ENCODE results near the gene AHDC1. TPM values are rescaled to one million over a fixed set of nuclear protein-coding genes. Genes with fewer than 3 reads are reported as not detected.
A peak's percentile ranks its signal among the peaks of the same experiment; 100 is the strongest.

AHDC1 gene
- total RNA-seq, 1 experiment from 2014 or later: 33.7 TPM

- Histone ChIP-seq H3K9me3 (ENCODE audit: control insufficient read depth in 1 of 2, insufficient read depth in 1 of 2, low read depth in 1 of 2, low read length in 2 of 2) (no peaks in the 10 kb centered on the region), H3K36me3 (ENCODE audit: control insufficient read depth in 1 of 2, insufficient read depth in 2 of 2, low read length in 2 of 2) (no peaks in the 10 kb centered on the region; a peak in 1 of 4 replicates), H3K9ac (ENCODE audit: low read length) (no peak overlapping the region), H3K4me2 (ENCODE audit: low read length) (0 out of 2 replicates have a peak overlapping the region, but pooled peaks have one; percentile 3), H3K79me2 (ENCODE audit: insufficient read depth, low read length) (peaks cover 90% of the 10 kb centered on the region), H3K27ac (ENCODE audit: low read depth, low read length) (no peak overlapping the region), H3K9me2 (ENCODE audit: insufficient read depth) (no peaks in the 10 kb centered on the region), H3K27me3 (ENCODE audit: insufficient read depth, low read length) (no peaks in the 10 kb centered on the region), H3K4me1 (ENCODE audit: control insufficient read depth in 1 of 2, insufficient read depth in 2 of 2, low read length in 2 of 2) (peaks cover 35 to 51% of the 10 kb centered on the region in 2 experiments), H4K20me1 (ENCODE audit: insufficient read depth) (peaks cover 4% of the 10 kb centered on the region; the same call in 1 of the 2 replicates), H2AFZ (ENCODE audit: low read depth, low read length, poor library complexity, severe bottlenecking) (no peak overlapping the region), H3K4me3 (replicated peaks in 1 of 2; ENCODE audit: low read depth in 1 of 2, low read length in 2 of 2) (no peak overlapping the region)
- TF ChIP-seq MAX (IDR thresholded peaks at IDR 0.05) (no peak), EGR1 (IDR thresholded peaks at IDR 0.05; ENCODE audit: low read depth) (no peak), SIN3A (IDR thresholded peaks at IDR 0.05; ENCODE audit: low read depth) (no peak), ZNF274 (IDR thresholded peaks at IDR 0.05; ENCODE audit: low read depth, low read length) (no peak), SRF (IDR thresholded peaks at IDR 0.05; ENCODE audit: low read depth) (no peak), SP1 (IDR thresholded peaks at IDR 0.05; ENCODE audit: low read depth) (no peak), REST (IDR thresholded peaks at IDR 0.05; ENCODE audit: low read depth) (no peak), ZFX (IDR thresholded peaks at IDR 0.05) (no peak), ZBTB33 (IDR thresholded peaks at IDR 0.05; ENCODE audit: extremely low read depth, insufficient replicate concordance, low read length) (no peak), FOSL1 (IDR thresholded peaks at IDR 0.05; ENCODE audit: low read depth) (no peak)
- intact Hi-C loops (cut with micrococcal nuclease): no loop called here
- no TSS peak for BruUV-seq (replicated peaks)
- ATAC-seq (no peak), DNase-seq (ENCODE audit: low read depth, low spot score) (no peak)
- CTCF ChIA-PET: no interaction called here
- POLR2A ChIA-PET: no interaction called here
- RAD21 ChIA-PET (ENCODE audit: low non-redundant PET in 1 of 2, low total read pairs in 2 of 2, uncharacterized antibody in 2 of 2, unreplicated experiment in 2 of 2): interaction anchor here in 1 of 2 experiments (0.9 kb wide), 1 partner anchor 39 kb away, joined by 3 read pairs; no protein-coding TSS in a partner anchor
Measured at GRCh38 chr1:27595597-27595996, 8.3 kb downstream of the AHDC1 start.

Measured in HCT116 (cell line).